NCI-H2196 treated with DMSO at 0.1 percent for 48 hours (cell line): ENCODE results near the gene TBX2.

ENCODE experiments used
- DNase-seq: peaks from one replicate; lab custom pipeline; 2025; ENCODE audit not compliant: unreplicated experiment; lab: John Stamatoyannopoulos, UW

TBX2 gene

DNA sequence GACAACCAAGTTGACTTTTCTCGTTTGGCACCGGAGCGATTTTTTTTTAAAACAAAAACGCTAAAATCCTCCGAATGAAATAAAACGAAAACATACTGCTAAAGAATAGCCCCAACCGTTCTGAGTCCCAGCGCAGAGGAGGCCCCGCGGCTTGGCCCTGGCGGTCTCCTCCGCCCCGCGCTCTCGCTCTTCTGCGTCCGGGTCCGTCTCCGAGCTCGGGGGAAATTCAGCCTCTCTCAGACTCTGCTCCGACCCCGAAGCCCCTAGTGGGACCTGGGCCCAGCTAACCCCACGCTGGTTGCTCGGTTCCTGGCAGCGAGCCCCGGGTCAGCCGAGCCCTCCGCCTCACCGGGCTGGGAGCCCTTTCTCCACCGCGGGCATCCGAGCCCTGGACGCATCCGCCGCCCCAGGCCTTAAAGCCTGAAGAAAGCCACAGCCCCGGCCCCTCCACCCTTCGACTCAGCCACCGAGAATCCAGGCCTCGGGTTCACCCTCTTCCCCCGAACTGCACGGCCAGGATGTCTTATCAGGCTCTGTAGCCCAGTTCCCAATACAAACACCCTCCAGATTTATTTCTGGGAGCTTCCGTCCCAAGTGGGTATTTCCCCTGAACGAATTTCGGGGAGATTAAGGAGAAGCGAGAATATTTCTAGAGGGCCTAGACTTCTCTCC lies 1.2 kb downstream of the TBX2 start:
- DNase-seq: no peak

DNA sequence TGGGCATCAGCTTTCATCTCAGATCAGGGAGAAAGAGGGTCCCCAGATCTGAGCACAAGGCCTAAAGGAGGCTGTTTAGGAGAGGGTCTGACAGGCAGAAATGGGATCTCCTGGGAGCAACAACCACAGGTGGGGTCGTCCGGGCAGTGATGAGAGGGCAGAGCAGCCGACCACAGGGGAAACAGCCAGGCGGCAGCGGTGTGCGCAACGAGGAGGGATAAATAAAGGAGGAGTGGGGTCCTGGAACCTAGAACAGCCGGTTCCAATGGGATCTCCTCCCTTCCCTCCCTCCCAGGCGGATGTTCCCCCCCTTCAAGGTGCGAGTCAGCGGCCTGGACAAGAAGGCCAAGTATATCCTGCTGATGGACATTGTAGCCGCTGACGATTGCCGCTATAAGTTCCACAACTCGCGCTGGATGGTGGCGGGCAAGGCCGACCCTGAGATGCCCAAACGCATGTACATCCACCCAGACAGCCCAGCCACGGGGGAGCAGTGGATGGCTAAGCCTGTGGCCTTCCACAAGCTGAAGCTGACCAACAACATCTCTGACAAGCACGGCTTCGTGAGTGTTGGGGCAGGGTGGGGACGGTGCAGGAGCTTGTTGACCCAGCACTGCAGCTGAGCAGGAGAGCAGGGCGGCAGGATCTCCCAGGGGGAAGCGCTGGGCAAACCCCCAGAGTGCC lies 1.9 kb downstream of the TBX2 start:
- DNase-seq: no peak

DNA sequence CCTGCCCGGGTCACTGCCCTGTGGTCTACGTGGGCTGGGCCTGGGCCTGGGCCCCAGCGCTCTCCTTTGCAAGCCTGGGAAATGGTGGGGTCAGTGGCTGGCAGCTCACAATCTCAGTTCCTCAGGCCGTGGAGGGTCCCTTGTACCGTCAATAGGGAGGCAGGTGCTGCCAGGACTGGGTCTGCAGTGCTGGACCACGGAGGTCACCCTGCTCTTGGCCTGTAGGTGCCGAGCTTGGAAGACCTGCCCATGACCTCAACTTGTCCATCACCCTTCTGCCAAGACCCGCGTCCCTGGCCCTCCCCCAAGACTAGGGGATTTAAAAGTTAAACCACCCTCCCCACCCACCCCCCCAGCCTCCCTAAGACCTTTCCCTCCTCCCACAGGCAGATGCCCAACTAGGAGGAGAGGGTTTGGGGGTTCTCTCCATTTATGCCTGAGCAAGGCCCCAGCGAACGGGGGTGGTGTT lies 2.5 kb downstream of the TBX2 start:
- no peak for DNase-seq

DNA sequence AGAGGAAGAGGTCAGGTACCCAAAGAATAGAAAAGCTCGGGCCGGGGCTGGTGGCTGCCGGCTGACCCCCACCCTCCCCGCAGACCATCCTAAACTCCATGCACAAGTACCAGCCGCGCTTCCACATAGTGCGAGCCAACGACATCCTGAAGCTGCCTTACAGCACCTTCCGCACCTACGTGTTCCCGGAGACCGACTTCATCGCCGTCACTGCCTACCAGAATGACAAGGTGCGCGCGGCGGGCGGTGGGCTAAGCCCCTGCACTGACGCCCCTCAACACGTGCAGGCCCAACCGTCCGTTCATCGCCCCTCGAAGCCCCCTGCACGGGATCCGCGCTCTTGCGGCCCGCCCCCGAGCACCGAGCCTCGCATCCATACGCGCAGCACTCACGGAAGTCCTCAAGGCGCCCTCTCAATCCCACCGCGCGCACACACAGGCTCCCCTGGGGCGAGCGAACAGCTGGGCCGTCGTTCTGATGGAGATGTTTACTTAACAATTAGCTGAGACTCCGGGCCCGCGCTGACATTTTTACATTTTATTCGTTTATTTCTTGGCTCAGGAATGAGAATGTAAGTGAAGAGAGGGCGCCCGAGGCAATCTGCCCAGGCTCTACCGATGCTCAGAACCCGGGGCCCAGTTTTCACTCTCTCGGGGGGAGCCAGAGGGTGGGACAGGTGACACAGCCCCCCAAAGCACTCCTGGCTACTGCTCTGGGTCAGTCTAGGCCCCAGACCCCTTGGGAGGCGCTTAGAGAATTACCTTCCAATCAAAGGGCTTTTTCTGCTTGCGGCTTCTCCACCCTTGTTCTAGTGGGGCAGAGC lies 3.5 kb downstream of the TBX2 start:
- DNase-seq: no peak

DNA sequence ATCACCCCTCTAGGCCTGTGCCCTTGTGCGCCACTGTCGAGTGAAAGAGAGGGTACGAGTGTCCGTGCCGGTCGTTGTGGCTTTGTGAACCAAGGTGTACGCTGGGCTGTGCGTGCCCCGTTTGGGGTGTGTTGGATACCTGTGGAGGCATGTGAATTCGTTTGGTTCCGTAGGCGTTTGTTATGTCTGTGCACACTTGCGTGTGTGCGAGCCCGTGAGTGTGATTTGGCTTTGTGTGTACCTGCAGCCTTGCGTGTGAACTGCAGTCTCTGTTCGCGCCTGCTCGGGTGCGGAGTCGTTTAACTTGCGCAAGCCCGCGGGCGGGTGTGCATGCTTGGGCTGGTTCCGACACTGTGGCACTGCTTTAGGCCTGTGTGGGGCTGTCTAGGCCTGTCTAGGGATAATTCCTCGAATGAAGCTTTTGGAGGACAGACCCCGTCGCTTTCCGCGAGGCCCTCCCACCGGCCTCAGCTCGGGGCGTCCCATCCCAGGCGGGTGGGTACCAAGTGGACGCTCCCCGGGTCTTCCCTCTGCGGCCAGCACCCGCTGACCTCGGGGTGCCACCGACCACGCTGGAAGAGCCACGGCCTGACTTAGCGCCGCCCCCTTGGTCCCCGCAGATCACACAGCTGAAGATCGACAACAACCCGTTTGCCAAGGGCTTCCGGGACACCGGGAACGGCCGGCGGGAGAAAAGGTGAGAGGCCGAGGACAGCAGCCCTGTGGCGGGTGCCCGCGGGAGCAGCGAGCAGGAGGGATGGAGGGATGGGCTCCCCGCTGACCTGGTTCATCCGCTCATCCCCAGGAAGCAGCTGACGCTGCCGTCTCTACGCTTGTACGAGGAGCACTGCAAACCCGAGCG lies 4.4 kb downstream of the TBX2 start:
- DNase-seq: no peak

DNA sequence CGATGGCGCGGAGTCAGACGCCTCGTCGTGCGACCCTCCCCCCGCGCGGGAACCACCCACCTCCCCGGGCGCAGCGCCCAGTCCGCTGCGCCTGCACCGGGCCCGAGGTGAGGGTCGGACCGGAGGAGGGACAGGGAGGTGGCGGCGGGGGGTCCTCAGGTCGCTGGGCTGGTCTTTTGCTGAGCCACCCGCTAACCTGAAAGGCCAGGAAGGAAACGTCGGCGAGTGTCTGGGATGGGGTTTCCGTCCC lies 4.9 kb downstream of the TBX2 start:
- no peak for DNase-seq

DNA sequence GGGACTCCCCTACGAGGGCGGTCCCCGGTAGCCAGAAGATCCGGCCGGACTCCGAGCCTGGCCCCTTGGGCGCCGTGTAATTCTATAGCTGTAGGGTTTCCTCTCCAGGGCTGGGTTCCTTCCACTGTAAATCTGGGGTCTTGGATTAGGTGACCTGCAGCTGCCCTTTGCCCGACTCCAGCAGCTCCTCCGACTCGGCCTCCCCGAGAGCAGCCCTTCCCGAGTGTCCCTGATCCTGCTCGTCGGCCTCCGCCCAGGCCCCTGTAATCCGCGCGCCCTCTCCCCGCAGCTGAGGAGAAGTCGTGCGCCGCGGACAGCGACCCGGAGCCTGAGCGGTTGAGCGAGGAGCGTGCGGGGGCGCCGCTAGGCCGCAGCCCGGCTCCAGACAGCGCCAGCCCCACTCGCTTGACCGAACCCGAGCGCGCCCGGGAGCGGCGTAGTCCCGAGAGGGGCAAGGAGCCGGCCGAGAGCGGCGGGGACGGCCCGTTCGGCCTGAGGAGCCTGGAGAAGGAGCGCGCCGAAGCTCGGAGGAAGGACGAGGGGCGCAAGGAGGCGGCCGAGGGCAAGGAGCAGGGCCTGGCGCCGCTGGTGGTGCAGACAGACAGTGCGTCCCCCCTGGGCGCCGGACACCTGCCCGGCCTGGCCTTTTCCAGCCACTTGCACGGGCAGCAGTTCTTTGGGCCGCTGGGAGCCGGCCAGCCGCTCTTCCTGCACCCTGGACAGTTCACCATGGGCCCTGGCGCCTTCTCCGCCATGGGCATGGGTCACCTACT lies 5.5 kb downstream of the TBX2 start:
- no peak for DNase-seq

DNA sequence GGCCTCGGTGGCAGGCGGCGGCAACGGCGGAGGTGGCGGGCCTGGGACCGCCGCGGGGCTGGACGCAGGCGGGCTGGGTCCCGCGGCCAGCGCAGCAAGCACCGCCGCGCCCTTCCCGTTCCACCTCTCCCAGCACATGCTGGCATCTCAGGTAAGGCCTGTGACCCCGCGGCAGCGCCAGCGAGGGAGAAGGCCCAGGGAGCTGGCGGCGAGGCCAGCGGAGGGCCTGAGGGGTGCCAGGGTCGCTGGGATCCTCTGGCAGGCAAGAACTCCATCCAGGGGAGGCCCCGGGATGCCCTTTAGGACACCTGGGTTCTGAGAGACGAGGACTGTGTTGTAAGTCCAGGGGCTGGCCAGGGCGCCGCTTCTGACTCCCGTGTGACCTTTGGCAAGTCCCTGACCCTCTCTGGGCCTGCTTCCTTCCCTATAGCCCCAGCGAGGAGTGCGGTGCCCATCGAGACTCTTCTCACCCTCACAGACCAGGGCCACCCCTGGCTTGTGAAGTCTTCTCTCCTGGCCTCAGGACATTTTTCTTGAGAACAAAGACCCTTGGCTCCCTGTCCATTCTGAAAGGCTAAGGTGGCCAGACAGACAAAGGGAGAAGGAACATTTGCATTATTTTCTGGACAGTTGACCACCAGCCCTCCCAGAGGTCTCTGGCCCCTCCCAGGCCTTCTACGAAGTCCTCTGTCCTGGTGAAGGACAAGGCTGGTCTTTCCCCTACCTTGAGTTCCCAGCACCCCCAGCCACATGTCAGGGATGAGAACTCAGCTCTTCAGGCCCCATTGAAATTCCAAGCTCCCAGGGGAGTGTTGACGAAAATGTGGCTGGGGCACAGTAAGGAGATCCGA lies 6.3 kb downstream of the TBX2 start:
- no peak for DNase-seq

DNA sequence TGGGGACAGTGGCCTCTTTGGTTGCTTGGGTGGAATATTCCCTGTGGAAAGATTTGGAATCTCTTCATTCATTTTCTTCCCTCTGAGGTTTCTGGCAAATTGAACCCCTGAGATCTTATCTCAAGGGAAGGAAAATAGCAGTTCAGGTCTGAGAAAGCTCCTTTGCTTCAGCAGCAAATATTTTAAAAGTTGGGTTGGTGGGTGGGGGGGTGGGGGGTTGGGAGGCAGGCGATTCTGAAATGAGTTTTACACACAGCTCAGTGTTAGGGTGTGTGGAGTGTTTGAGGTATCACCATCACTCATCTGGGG lies 6.8 kb downstream of the TBX2 start:
- DNase-seq: no peak

DNA sequence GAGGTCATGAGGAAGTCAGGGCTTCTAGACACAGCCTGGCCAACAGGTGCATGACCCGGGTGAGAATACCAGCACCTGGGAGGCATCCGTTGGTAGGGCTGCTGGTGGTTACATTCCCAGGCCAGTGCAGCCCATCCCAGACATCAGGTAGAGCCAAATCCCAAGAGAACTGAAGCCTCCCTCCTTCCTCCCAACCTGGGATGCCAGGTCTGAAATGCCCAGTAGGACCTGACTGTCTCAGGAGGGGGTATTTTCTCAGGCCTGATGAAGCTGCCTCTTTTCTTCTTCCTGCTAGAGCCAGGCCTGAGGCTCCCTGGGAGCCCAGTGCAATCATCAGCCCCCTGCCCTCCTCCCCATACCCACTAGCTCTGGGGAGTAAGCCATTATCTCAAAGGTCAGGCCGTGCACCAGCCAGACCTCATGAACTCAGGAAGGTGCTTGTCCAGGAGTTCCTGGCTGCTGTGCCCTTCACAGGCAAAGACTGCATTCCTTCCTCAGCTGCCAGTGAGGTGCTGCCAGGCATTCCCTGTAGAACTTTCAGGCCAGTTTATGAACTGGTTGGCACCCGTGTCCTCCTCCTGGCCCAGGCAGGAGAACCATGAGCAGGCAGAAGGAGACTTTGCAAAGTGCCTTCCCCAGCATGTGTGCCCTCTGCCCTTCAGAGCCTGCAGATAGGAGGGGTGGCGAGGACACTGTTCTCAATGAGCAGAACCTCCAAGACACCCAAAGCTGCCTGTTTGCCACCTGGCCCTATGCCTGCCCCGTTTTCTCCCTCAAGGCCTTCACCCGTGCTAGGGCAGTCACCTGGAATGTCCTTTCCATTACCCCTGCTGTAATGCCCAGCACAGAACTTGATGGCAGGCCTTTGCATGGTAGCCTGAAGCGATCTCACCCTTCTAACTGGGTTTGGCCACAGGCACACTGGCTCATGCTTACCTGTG lies 7.6 kb downstream of the TBX2 start:
- no peak for DNase-seq

DNA sequence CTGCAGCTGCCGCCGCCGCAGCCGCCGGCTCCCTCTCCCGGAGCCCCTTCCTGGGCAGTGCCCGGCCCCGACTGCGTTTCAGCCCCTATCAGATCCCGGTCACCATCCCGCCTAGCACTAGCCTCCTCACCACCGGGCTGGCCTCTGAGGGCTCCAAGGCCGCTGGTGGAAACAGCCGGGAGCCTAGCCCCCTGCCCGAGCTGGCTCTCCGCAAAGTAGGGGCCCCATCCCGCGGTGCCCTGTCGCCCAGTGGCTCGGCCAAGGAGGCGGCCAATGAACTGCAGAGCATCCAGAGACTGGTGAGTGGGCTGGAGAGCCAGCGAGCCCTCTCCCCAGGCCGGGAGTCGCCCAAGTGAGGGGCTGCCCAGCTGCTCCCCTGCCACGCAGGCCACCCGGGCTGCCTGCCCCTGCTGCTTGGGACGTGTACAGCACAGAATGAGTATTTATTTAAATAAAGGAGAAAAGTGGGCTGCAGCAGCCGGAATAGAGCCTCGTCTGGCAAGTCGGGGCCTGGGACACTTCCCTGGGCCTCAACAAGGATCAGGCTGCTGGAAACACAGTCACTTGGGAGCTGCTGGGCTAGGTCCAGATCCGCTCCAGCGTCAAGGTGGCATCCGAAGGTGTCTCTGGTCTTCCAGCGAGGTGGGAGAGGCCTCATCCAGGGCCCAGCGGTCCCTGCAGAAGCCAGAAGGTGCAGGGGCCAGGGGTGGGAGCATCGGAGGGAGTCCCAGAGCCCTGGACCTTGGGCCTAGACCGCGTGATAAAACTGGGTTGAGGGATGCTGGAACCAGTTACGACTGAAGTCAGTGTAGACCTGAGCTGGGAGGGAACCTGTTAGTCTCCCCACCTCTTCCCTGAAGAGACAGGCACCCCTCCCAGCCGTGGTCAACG lies 8.8 kb downstream of the TBX2 start:
- no peak for DNase-seq

DNA sequence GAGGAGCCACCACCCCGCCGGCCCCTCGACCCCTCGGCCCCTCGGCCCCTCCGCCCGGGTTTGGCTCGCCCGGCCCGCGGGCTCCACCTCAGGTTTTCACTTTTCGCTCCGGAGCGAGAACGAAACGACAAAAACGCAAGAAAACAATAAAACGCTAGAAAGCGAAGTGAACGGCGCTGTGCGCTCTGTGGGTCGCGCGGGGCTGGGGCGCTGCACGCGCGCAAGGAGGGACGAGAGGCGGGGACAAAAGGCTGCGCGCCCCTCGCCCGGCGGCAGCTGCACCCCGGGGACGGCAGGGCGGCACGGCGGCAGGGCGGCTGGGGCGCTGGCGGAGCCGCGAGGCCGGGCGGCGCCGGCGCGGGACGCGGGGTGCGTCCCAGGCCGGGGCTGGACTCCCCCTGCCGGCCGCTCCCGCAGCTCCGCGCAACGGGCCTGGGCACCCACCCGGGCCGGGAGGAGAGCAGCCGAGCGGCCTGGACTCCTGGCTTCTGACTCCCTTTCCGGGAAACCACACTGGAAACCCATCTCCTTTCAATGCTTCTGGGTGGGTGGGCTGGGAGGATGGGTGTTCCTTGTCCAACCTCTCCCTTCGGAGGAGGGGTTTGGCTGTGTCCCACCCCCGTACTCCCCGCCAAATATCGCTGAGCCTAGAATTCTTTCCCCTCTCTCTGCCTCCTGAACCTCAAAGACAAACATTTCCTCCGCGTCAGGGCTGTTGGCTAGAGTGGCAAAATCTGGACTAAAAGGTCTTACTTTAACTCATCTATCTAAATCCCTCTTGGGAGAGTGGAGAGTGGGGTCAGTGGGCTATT lies 9.9 kb downstream of the TBX2 start:
- no peak for DNase-seq

DNA sequence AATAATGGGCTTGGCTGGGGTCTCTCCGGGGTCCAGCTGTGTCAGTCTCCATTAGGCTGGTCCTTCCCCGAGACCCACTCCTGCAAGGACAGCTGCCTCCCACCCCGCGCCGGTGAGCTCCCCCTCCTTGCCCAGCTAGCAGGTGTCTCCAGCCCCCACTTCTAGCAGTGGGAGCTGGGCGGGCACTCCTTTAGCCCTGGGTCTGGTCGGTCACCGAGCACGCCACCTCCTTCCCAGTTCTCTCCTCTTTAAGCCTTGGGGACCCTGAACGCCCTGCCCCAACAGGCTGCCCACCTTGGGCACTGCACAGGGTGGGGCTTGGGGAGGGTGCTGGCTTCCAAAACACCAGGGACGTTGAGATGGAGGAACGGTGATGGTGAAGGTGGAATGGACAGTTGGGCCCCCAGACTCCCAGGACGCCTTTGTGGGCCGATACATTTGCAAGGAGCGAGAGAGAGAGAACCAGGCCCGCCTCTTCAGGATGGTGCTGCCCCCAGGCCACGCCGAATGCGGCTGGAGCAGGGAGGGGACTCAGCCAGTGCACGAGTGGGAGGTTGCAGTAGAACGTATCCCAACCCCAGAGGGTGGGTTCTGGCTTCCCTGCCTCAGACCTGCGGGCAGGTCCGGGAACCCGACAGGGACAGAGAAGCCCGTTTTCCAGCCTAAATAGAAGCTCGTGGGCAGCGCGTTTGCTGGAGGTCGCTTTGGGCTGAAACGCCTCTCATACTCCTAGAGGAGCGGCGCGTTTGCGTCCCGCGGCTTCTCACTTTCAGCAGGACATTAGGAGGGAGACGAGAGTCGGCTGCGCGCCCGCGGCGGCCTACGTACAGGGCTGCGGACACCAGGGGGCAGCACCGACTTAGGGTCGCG lies 10.7 kb downstream of the TBX2 start:
- DNase-seq: no peak

DNA sequence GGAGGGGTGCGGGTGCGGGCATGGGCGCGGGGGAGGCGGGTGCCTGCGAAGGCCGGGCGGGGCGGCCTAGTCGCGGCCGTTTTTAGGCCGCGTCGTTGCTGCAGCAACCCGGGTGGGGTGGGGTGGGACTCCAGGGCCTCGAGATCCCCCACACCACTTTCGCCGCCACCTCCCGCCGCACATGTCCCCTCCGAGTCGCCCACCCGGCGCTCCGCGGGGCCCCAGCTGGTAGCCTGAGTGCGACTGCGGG lies 11.3 kb downstream of the TBX2 start:
- DNase-seq: no peak

DNA sequence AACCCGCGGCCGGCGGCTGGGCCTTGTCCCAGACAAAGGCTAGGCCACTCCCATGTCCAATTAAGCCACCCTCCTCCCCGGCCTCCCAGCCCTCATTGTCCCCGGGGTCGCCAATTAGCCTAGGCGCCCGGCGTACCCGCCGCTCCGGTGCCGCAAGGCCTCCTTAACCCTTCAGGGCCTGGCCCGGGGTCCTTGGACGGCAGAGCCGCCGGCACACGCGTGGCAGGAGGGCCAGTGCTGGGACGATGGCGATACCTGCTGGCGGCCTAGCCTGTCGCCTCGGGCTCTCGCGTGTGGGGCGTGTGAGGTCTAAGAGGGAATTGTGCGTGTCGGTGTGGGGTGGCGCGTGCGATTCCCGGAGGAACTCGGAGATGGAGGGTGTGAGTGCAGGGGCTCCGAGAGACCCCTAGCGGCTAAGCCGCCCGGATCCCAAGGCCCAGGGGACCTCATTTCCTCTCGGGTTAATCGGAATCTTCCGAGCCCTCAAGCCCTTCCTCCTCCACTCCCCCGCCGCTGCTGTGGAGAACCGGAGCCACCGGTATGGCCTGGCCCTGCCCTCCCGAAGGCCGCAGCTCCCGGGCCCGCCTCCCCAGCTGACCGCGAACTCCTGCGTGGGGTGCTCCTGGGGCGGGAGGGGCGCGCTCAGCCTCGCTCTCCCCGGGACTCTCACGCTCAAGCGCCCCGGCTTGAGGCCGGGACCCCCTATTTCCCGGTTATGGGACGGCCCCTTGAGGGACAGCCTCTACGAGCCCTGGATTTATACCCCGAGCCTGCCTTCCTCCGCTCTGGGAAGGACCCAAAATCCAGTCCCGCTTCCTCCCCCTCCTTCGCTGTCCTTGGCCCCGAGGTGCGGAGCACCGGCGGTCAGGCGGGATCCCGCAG lies 11.9 kb downstream of the TBX2 start:
- DNase-seq: no peak
